Progenitor cell of endocrine pancreas (in vitro differentiated cells): ENCODE measurements around the gene PLA2G3. TPM values are rescaled to one million over a fixed set of nuclear protein-coding genes. Genes with fewer than 3 reads are reported as not detected.

ENCODE experiments used
- DNase-seq: peaks from one replicate; pipeline ENCODE4 v3.0.0; 2021; ENCODE audit warnings: low spot score; ENCODE audit not compliant: unreplicated experiment
- H3K27ac Mint-ChIP-seq: 2 replicates; pipeline ENCODE4 v1.8.0; 2021; ENCODE audit warnings: mild to moderate bottlenecking, moderate library complexity, mixed read lengths
- H3K27me3 Mint-ChIP-seq: 2 replicates; pipeline ENCODE4 v1.8.0; 2021; ENCODE audit warnings: mixed read lengths
- H3K36me3 Mint-ChIP-seq: 2 replicates; pipeline ENCODE4 v1.8.0; 2022; ENCODE audit warnings: mixed read lengths; ENCODE audit not compliant: insufficient read depth
- H3K4me1 Mint-ChIP-seq: 2 replicates; pipeline ENCODE4 v1.8.0; 2021; ENCODE audit warnings: low read depth, mixed read lengths
- H3K4me3 Mint-ChIP-seq: 2 replicates; pipeline ENCODE4 v1.8.0; 2021; ENCODE audit warnings: low read depth, mild to moderate bottlenecking, moderate library complexity, mixed read lengths
- H3K9me3 Mint-ChIP-seq: 2 replicates; pipeline ENCODE4 v1.8.0; 2021; ENCODE audit warnings: low read depth, mixed read lengths
- microRNA-seq: library from miRNA; unstranded; fragments of <30 nt; microRNA quantifications from one replicate; pipeline ENCODE4 v1.1.0, GENCODE V29; 2020; ENCODE audit warnings: borderline number of aligned reads; ENCODE audit not compliant: unreplicated experiment
- total RNA-seq: library from RNA; stranded (reverse); gene quantifications from 2 replicates; pipeline ENCODE4 v1.2.1, GENCODE V29; 2021
- TF ChIP-seq, protein P1 (sequence below): fragments of 200-600 bp; sonication (generic); IDR thresholded peaks from one replicate; pipeline ENCODE4 v1.5.0; 2021; ENCODE audit warnings: antibody characterized with exemption, mild to moderate bottlenecking; ENCODE audit not compliant: unreplicated experiment

Gene PLA2G3
- total RNA-seq, 1 donor from 2014 or later: 2.6 TPM

DNA sequence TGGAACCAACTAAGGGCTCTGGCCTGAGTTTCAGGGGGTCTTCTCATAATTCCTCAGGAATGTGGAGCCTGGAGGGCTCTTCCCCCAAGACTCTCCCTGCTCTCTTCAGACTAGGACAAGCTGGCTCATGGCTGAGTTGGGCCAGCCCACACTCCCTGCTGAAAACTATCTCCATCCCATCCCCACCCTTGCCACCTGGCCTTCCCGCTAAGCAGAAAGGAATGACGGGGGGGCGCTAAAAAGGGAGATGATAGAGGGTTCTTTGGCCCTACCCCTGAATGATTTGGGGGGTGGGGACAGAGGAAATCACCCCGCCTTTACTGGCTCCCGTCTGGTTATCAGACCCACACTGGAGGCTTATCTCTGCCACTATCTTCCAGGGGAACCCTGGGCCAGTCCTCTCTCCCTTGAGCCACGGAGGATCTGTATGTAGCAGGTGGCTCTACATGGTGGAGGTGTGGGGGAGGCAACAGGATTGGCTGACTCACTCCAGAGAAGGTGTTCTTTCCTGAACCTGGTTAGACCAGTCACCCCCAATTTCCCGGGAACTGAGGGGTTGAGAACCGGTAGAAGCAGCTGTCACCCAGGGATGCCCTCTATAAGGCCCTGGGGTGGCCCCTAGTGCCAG lies 53.5 kb downstream of the PLA2G3 start:
- Mint-ChIP-seq H3K36me3 (no peaks in the 10 kb centered on the region), H3K4me3 (no peak overlapping the region), H3K27ac (no peak overlapping the region)

DNA sequence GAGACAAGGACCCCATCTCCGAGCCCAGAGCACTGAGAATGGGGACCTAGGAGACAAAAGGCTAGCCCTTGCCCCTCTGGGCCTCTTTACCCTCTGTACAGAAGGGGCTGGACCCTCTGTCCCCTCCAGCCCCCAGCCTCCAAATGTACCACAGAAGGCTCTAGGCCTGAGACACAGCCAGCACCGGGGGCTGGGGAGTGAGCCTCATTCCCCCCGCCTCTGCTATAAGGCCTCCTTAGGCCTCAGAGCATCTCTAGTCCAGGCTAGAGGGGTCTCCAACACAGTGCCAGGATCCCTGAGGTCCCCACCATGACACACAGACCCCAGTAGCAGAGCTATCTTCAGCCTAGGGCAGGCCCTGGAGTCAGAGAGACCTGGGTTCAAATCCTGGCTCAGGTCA lies 54.4 kb downstream of the PLA2G3 start:
- H3K27ac Mint-ChIP-seq: peak overlapping the region; percentile 89
- H3K4me3 Mint-ChIP-seq: peak overlapping the region; percentile 76
- no peaks in the 10 kb centered on the region for H3K27me3 Mint-ChIP-seq
- no peaks in the 10 kb centered on the region for H3K9me3 Mint-ChIP-seq
- no peak for DNase-seq
- peaks cover 28% of the 10 kb centered on the region for H3K4me1 Mint-ChIP-seq
- H3K36me3 Mint-ChIP-seq: no peaks in the 10 kb centered on the region
- TF ChIP-seq, protein P1, sequence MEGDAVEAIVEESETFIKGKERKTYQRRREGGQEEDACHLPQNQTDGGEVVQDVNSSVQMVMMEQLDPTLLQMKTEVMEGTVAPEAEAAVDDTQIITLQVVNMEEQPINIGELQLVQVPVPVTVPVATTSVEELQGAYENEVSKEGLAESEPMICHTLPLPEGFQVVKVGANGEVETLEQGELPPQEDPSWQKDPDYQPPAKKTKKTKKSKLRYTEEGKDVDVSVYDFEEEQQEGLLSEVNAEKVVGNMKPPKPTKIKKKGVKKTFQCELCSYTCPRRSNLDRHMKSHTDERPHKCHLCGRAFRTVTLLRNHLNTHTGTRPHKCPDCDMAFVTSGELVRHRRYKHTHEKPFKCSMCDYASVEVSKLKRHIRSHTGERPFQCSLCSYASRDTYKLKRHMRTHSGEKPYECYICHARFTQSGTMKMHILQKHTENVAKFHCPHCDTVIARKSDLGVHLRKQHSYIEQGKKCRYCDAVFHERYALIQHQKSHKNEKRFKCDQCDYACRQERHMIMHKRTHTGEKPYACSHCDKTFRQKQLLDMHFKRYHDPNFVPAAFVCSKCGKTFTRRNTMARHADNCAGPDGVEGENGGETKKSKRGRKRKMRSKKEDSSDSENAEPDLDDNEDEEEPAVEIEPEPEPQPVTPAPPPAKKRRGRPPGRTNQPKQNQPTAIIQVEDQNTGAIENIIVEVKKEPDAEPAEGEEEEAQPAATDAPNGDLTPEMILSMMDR: no peak

More for the DNA sequence above, 53.5 kb downstream of the PLA2G3 start:
- Mint-ChIP-seq H3K27me3 (no peaks in the 10 kb centered on the region), H3K4me1 (peaks cover 24% of the 10 kb centered on the region), H3K9me3 (no peaks in the 10 kb centered on the region)
- DNase-seq: no peak
- TF ChIP-seq, protein P1: no peak

DNA sequence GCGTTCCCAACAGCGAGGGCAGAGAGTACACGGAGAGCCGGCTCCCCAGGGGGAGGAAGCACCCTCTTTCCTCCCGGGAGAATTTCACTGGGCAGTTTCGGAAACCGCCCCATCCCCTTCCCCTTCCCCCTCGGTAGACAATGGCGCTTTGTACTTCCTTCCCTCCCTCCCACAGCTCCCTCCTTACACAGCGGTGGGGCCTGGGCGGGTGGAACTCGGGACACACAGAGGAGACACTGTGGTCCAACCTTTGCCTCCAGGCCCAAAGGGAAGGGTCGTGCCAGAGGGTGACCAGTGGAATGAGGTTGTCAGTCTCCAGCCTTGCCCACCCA lies 54.8 kb downstream of the PLA2G3 start:
- H3K9me3 Mint-ChIP-seq: no peaks in the 10 kb centered on the region
- H3K36me3 Mint-ChIP-seq: no peaks in the 10 kb centered on the region
- DNase-seq: no peak
- H3K27ac Mint-ChIP-seq: peak overlapping the region; percentile 89
- H3K27me3 Mint-ChIP-seq: no peaks in the 10 kb centered on the region
- TF ChIP-seq, protein P1: peak; percentile 6
- H3K4me1 Mint-ChIP-seq: peaks cover 30% of the 10 kb centered on the region
- peak overlapping the region; percentile 76 for H3K4me3 Mint-ChIP-seq

DNA sequence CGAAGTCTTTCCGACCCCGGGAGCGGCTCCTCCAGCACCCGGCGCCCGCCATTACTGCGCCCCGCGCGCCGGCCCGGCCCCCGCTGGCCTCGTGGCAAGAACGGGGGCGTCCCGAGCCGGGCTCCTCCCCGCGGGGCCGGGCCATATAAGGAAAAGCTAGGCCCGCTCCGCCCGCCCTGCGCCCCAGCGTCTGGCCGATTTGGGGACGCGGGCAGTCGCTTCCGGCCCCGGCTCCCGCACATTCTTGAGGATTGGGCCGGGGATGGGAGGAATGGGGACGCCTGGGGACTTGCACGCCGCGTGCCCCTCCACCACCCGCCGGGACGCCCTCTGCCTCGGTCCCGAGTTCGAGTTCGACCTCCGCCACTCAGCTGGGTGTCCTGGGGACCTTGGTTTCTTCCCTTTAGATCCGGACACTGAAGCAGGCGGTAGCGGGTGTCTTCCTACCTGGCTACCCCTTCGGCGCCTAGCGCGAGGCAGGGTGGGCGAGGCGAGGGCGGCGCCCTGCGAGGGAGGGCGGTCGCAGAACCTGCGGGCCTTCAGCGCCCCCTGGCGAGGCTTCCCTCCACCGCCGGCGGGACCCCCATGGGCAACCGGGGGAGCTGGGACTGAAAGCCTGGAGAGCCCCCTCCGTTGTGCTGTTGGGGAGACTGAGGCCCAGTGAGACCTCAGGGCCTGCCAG lies 55.4 kb downstream of the PLA2G3 start:
- TF ChIP-seq, protein P1: peak; percentile 95
- Mint-ChIP-seq H3K27ac (peak overlapping the region; percentile 89), H3K9me3 (no peaks in the 10 kb centered on the region), H3K4me1 (peaks cover 31% of the 10 kb centered on the region), H3K36me3 (no peaks in the 10 kb centered on the region), H3K4me3 (peak overlapping the region; percentile 83), H3K27me3 (no peaks in the 10 kb centered on the region)
- peak; percentile 79 for DNase-seq

Small RNA genes lying within 50 kb of the gene (microRNA-seq; reads per million reads assigned to microRNA genes)
- gene MIR3928: 7.2 reads per million, percentile 8 among the genes with 10 or more reads in this experiment

Other genes with a start within 250 kb of the PLA2G3 start
- gene MORC2, start 171.7 kb downstream of the PLA2G3 start, total RNA-seq: 47.3 and 50.1 TPM in 2 replicates
- 142 and 146 TPM in 2 replicates for gene TUG1, start 171.2 kb downstream of the PLA2G3 start, total RNA-seq
- 40.8 and 48.0 TPM in 2 replicates for gene SMTN, start 59.2 kb downstream of the PLA2G3 start, total RNA-seq
- gene SELENOM, start 32.9 kb downstream of the PLA2G3 start, total RNA-seq: 3.1 and 3.7 TPM in 2 replicates
- 14.8 and 17.9 TPM in 2 replicates for gene INPP5J, start 17.5 kb downstream of the PLA2G3 start, total RNA-seq
- gene RNF185, start 19.7 kb upstream of the PLA2G3 start, total RNA-seq: 27.3 and 27.4 TPM in 2 replicates
- gene LIMK2, start 71.8 kb upstream of the PLA2G3 start, total RNA-seq: 41.9 and 44.7 TPM in 2 replicates
- 6.2 and 7.6 TPM in 2 replicates for gene PIK3IP1, start 152.0 kb upstream of the PLA2G3 start, total RNA-seq
- gene PATZ1, start 205.8 kb upstream of the PLA2G3 start, total RNA-seq: 88.8 and 93.6 TPM in 2 replicates